ENCODE data around the gene PSTPIP1. TPM values are rescaled to one million over a fixed set of nuclear protein-coding genes. Genes with fewer than 3 reads are reported as not detected.

The PSTPIP1 gene
- polyA plus RNA-seq, 2 of the 4 experiments (the other 2 are of a cell fraction): not detected

DNA sequence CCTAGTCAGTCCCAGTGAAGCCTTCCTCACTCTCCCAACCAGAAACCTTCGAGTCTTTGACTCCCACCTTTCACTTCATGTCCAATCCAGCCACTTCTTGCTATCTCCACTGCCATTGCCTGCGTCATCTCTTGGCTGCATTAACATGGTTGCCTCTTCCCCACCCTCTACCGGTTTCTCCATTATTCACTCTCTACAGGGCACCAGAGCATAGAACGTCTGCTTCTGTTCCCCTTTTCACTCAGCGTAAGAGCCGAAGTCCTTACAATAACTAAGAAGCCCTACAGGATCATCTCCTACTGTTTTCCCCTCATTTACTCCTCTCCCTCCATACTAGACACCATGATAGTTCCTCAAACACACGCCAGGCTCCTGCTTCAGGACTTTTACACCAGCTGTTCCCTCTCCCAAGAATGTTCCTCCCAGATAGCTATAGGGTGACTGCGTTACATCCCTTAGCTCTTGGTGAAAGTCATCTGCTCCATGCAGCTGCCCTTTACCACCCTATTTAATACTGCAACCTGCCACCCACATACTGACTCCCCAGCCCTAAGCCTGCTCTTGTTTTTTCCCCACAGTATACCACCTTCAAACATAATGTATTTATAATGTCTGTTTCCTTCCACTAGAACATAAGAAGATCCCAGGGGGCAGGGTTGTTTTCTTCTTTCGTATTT, 32.5 kb upstream of the PSTPIP1 start (continued):
- TF ChIP-seq PBX3 (IDR thresholded peaks at IDR 0.05) (no peak), NR3C1 (IDR thresholded peaks at IDR 0.05) (no peak)

DNA sequence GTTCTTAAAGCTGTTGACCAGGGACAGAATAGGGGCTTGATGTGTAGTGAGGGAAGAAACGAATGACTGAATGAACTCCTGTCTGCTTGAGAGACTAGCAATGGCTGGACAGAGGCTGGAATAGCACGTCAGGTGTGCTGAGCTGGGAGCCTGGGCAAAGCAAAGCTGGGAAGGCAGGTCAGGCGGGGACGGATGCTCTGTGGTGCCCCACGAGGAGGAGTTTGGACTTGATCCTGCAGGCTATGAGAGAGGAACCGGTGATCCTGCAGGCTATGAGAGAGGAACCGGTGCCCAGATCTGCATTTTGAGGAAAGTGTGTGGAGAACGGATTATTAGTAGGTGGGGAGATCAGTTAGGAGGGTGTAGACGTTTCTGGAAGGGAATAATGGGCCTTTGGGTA, 31.3 kb upstream of the PSTPIP1 start:
- FAIRE-seq (no peak), ATAC-seq (peak; percentile 80 to 86)
- no peak overlapping the region for H3K4me2 ChIP-seq

GRCh38 chr15:76964157-76964556, 30.8 kb upstream of the PSTPIP1 start:
- POLR2A ChIA-PET: no interaction called here
- FAIRE-seq: no peak
- DNase-seq (ENCODE audit: low read depth in 1 of 2, low spot score in 1 of 2): no peak
- CTCF ChIA-PET: interaction anchor here (0.6 to 3.1 kb wide), 2 partner anchors 10 to 23 kb away, joined by 3 to 11 read pairs; no protein-coding TSS in a partner anchor
- no peak for ATAC-seq
- no peaks in the 10 kb centered on the region for H3K9me3 ChIP-seq
- H3K27ac ChIP-seq: no peak overlapping the region
- no peak overlapping the region for H3K4me2 ChIP-seq
- WGBS (ENCODE audit: missing lambda C conversion rate): 72% methylated on average over 5 of the region's 5 CpGs
- no peaks in the 10 kb centered on the region for H3K4me1 ChIP-seq
- no peak overlapping the region for H3K4me3 ChIP-seq
- no peak for TF ChIP-seq POLR2A (IDR thresholded peaks at IDR 0.05; ENCODE audit: low read length)
- no peak for TF ChIP-seq KDM1A (IDR thresholded peaks at IDR 0.05; ENCODE audit: low read depth)
- no peak for TF ChIP-seq HOXB13 (CRISPR knock-in tag; IDR thresholded peaks at IDR 0.05; ENCODE audit: low read depth)
- TF ChIP-seq NPAS2 (CRISPR knock-in tag; IDR thresholded peaks at IDR 0.05; ENCODE audit: borderline replicate concordance): no peak
- no peak for TF ChIP-seq ZSCAN20 (CRISPR knock-in tag; IDR thresholded peaks at IDR 0.05)
- no peak for TF ChIP-seq PHF8 (IDR thresholded peaks at IDR 0.05; ENCODE audit: borderline replicate concordance, low read depth)
- no peak for TF ChIP-seq ESRRA (IDR thresholded peaks at IDR 0.05; ENCODE audit: borderline replicate concordance, low read length)
- TF ChIP-seq, protein P1, sequence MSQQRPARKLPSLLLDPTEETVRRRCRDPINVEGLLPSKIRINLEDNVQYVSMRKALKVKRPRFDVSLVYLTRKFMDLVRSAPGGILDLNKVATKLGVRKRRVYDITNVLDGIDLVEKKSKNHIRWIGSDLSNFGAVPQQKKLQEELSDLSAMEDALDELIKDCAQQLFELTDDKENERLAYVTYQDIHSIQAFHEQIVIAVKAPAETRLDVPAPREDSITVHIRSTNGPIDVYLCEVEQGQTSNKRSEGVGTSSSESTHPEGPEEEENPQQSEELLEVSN (IDR thresholded peaks at IDR 0.05; ENCODE audit: borderline replicate concordance, low read depth): no peak
- no peak for TF ChIP-seq ZNF302 (CRISPR knock-in tag; IDR thresholded peaks at IDR 0.05)
- TF ChIP-seq EP300 (IDR thresholded peaks at IDR 0.05): no peak
- TF ChIP-seq MAFK (IDR thresholded peaks at IDR 0.05; ENCODE audit: partially characterized antibody): no peak
- no peak for TF ChIP-seq REST (IDR thresholded peaks at IDR 0.05)
- no peak for TF ChIP-seq EHF (CRISPR knock-in tag; IDR thresholded peaks at IDR 0.05)
- no peak for TF ChIP-seq RAD21 (conservative IDR thresholded peaks at IDR 0.05 in 1 of 2, IDR thresholded peaks at IDR 0.05 in 1 of 2)
- no peak for TF ChIP-seq NR3C1 (IDR thresholded peaks at IDR 0.05)
- TF ChIP-seq, protein P2, sequence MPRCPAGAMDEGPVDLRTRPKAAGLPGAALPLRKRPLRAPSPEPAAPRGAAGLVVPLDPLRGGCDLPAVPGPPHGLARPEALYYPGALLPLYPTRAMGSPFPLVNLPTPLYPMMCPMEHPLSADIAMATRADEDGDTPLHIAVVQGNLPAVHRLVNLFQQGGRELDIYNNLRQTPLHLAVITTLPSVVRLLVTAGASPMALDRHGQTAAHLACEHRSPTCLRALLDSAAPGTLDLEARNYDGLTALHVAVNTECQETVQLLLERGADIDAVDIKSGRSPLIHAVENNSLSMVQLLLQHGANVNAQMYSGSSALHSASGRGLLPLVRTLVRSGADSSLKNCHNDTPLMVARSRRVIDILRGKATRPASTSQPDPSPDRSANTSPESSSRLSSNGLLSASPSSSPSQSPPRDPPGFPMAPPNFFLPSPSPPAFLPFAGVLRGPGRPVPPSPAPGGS (IDR thresholded peaks at IDR 0.05): no peak
- no peak for TF ChIP-seq ZC3H11A (IDR thresholded peaks at IDR 0.05)

More for the DNA sequence above, 31.3 kb upstream of the PSTPIP1 start:
- WGBS (ENCODE audit: missing lambda C conversion rate): 37% methylated on average over 9 of the region's 9 CpGs
- POLR2A ChIA-PET: no interaction called here
- Histone ChIP-seq H3K27ac (no peak overlapping the region), H3K9me3 (no peaks in the 10 kb centered on the region), H3K4me3 (no peak overlapping the region), H3K4me1 (no peaks in the 10 kb centered on the region)
- DNase-seq (ENCODE audit: low read depth in 1 of 2, low spot score in 1 of 2): no peak
- CTCF ChIA-PET: interaction anchor here (1.0 to 3.1 kb wide), 3 partner anchors 10 to 71 kb away, joined by 3 to 11 read pairs (median 3); no protein-coding TSS in a partner anchor
- TF ChIP-seq CHD2 (IDR thresholded peaks at IDR 0.05; ENCODE audit: low read length, partially characterized antibody): no peak
- TF ChIP-seq, protein P3, sequence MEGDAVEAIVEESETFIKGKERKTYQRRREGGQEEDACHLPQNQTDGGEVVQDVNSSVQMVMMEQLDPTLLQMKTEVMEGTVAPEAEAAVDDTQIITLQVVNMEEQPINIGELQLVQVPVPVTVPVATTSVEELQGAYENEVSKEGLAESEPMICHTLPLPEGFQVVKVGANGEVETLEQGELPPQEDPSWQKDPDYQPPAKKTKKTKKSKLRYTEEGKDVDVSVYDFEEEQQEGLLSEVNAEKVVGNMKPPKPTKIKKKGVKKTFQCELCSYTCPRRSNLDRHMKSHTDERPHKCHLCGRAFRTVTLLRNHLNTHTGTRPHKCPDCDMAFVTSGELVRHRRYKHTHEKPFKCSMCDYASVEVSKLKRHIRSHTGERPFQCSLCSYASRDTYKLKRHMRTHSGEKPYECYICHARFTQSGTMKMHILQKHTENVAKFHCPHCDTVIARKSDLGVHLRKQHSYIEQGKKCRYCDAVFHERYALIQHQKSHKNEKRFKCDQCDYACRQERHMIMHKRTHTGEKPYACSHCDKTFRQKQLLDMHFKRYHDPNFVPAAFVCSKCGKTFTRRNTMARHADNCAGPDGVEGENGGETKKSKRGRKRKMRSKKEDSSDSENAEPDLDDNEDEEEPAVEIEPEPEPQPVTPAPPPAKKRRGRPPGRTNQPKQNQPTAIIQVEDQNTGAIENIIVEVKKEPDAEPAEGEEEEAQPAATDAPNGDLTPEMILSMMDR (IDR thresholded peaks at IDR 0.05): no peak
- TF ChIP-seq, protein P4, sequence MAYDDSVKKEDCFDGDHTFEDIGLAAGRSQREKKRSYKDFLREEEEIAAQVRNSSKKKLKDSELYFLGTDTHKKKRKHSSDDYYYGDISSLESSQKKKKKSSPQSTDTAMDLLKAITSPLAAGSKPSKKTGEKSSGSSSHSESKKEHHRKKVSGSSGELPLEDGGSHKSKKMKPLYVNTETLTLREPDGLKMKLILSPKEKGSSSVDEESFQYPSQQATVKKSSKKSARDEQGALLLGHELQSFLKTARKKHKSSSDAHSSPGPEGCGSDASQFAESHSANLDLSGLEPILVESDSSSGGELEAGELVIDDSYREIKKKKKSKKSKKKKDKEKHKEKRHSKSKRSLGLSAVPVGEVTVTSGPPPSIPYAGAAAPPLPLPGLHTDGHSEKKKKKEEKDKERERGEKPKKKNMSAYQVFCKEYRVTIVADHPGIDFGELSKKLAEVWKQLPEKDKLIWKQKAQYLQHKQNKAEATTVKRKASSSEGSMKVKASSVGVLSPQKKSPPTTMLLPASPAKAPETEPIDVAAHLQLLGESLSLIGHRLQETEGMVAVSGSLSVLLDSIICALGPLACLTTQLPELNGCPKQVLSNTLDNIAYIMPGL (CRISPR knock-in tag; IDR thresholded peaks at IDR 0.05; ENCODE audit: borderline replicate concordance): no peak
- TF ChIP-seq SMC3 (IDR thresholded peaks at IDR 0.05): no peak
- TF ChIP-seq FOXS1 (CRISPR knock-in tag; IDR thresholded peaks at IDR 0.05): no peak
- no peak for TF ChIP-seq JUN (IDR thresholded peaks at IDR 0.05)
- no peak for TF ChIP-seq NR3C1 (IDR thresholded peaks at IDR 0.05)
- TF ChIP-seq POLR2AphosphoS2 (conservative IDR thresholded peaks at IDR 0.05; ENCODE audit: low read length): no peak
